Neural cell (in vitro differentiated cells): Measurements from ENCODE around the gene HYCC1. TPM values are rescaled to one million over a fixed set of nuclear protein-coding genes. Genes with fewer than 3 reads are reported as not detected.

Experiments used
- H2AFZ ChIP-seq: fragments of 200-600, 300-800 bp; sonication (generic), shearing (Covaris generic); 2 replicates; pipeline ENCODE4 v1.6.0; 2014; ENCODE audit warnings: low read depth, mild to moderate bottlenecking, antibody characterized with exemption, low read length, moderate library complexity
- H3F3A ChIP-seq: fragments of 200-600 bp; shearing (Covaris generic); 2 replicates; pipeline ENCODE4 v1.6.1; 2016; ENCODE audit warnings: mild to moderate bottlenecking, moderate library complexity, mixed read lengths, antibody characterized with exemption, low read length; ENCODE audit not compliant: insufficient read depth, poor library complexity, severe bottlenecking
- H3K27ac ChIP-seq: fragments of 200-600, 300-800 bp; sonication (generic), shearing (Covaris generic); 2 replicates; pipeline ENCODE4 v1.5.1; 2014; ENCODE audit warnings: mild to moderate bottlenecking, low read length, moderate library complexity
- H3K27me3 ChIP-seq: fragments of 300-800, 200-600 bp; sonication (generic), shearing (Covaris generic); 2 replicates; pipeline ENCODE4 v1.6.0; 2014; ENCODE audit warnings: mild to moderate bottlenecking, low read depth, low read length, moderate library complexity; ENCODE audit not compliant: insufficient read depth
- H3K36me3 ChIP-seq: fragments of 300-800, 200-600 bp; sonication (generic), shearing (Covaris generic); 2 replicates; pipeline ENCODE4 v1.5.1; 2014; ENCODE audit warnings: mild to moderate bottlenecking, antibody characterized with exemption, low read length, moderate library complexity; ENCODE audit not compliant: insufficient read depth
- H3K4me2 ChIP-seq: fragments of 300-800, 200-600 bp; sonication (generic), shearing (Covaris generic); 2 replicates; pipeline ENCODE4 v1.6.0; 2014; ENCODE audit warnings: mild to moderate bottlenecking, low read length
- H3K4me3 ChIP-seq: fragments of 300-800, 200-600 bp; sonication (generic), shearing (Covaris generic); 2 replicates; pipeline ENCODE4 v1.5.1; 2014; ENCODE audit warnings: mild to moderate bottlenecking, low read length, moderate library complexity
- H3K79me2 ChIP-seq: fragments of 200-600 bp; shearing (Covaris generic); replicated peaks from 2 replicates; pipeline ENCODE4 v1.6.0; 2014; ENCODE audit warnings: mild to moderate bottlenecking, low read length, moderate library complexity; ENCODE audit not compliant: insufficient read depth
- H3K9ac ChIP-seq: fragments of 300-800, 200-600 bp; sonication (generic), shearing (Covaris generic); 2 replicates; pipeline ENCODE4 v1.6.1; 2016; ENCODE audit warnings: mild to moderate bottlenecking, low read length, mixed read lengths
- H3K9me2 ChIP-seq: fragments of 200-600 bp; shearing (Covaris generic); 2 replicates; pipeline ENCODE4 v1.6.1; 2016; ENCODE audit warnings: mild to moderate bottlenecking, low read length, mixed read lengths; ENCODE audit not compliant: insufficient read depth
- H3K9me3 ChIP-seq: fragments of 200-600, 300-800 bp; sonication (generic), shearing (Covaris generic); 2 replicates; pipeline ENCODE4 v1.6.1; 2016; ENCODE audit warnings: mild to moderate bottlenecking, mixed run types, low read length, moderate library complexity, mixed read lengths
- H4K20me1 ChIP-seq: fragments of 200-600 bp; shearing (Covaris generic); 2 replicates; pipeline ENCODE4 v1.6.1; 2016; ENCODE audit warnings: mild to moderate bottlenecking, mixed run types; ENCODE audit not compliant: insufficient read depth
- EP300 ChIP-seq: fragments of 450-650 bp; conservative IDR thresholded peaks from 2 replicates; pipeline ENCODE4 v1.6.1; 2014; ENCODE audit warnings: antibody characterized with exemption, mild to moderate bottlenecking, moderate library complexity; ENCODE audit not compliant: poor library complexity, severe bottlenecking
- EZH2 ChIP-seq: fragments of 200-600, 300-800 bp; shearing (Covaris generic), sonication (generic); IDR thresholded peaks from 2 replicates; pipeline ENCODE4 v1.6.1; 2014; ENCODE audit warnings: antibody characterized with exemption, low read length, borderline replicate concordance, mild to moderate bottlenecking; ENCODE audit not compliant: insufficient read depth, poor library complexity, severe bottlenecking
- MXI1 ChIP-seq: fragments of 450-650 bp; conservative IDR thresholded peaks from 2 replicates; pipeline ENCODE4 v1.6.1; 2014; ENCODE audit warnings: antibody characterized with exemption, mild to moderate bottlenecking; ENCODE audit not compliant: poor library complexity, severe bottlenecking
- POLR2AphosphoS5 ChIP-seq: IDR thresholded peaks from 2 replicates; pipeline ENCODE4 v1.6.1; 2012
- RAD21 ChIP-seq: fragments of 450-650 bp; conservative IDR thresholded peaks from 2 replicates; pipeline ENCODE4 v1.6.1; 2014; ENCODE audit warnings: antibody characterized with exemption, mild to moderate bottlenecking, moderate library complexity
- REST ChIP-seq: IDR thresholded peaks from 2 replicates; pipeline ENCODE4 v1.6.1; 2012; ENCODE audit warnings: borderline replicate concordance
- SMC3 ChIP-seq: fragments of 450-650 bp; conservative IDR thresholded peaks from 2 replicates; pipeline ENCODE4 v1.6.1; 2014; ENCODE audit warnings: antibody characterized with exemption, mild to moderate bottlenecking, moderate library complexity; ENCODE audit not compliant: poor library complexity
- TAF1 ChIP-seq: IDR thresholded peaks from 2 replicates; pipeline ENCODE4 v1.6.1; 2012; ENCODE audit warnings: low read depth
- polyA plus RNA-seq: library from polyadenylated mRNA; depleted of rRNA; stranded (reverse); fragments of >200 nt; gene quantifications from 2 replicates; pipeline ENCODE4 v1.2.3, GENCODE V29; 2014
- TF ChIP-seq, protein P1 (sequence below): fragments of 450-650 bp; IDR thresholded peaks from 2 replicates; pipeline ENCODE4 v1.5.1; 2014; ENCODE audit warnings: antibody characterized with exemption, mild to moderate bottlenecking, moderate library complexity; ENCODE audit not compliant: poor library complexity, severe bottlenecking

The HYCC1 gene
- polyA plus RNA-seq, 1 donor from 2014 or later = 12.3 TPM

GRCh38 chr7:23061327-23061726 is 47.4 kb upstream of the HYCC1 start:
- Histone ChIP-seq H3K27ac (no peak overlapping the region), H3K9ac (no peak overlapping the region), H3F3A (no peaks in the 10 kb centered on the region), H3K79me2 (no peaks in the 10 kb centered on the region), H2AFZ (no peak overlapping the region), H3K36me3 (no peaks in the 10 kb centered on the region), H3K9me2 (no peaks in the 10 kb centered on the region), H3K9me3 (no peaks in the 10 kb centered on the region), H3K27me3 (no peaks in the 10 kb centered on the region), H3K4me2 (no peak overlapping the region), H4K20me1 (no peaks in the 10 kb centered on the region), H3K4me3 (no peak overlapping the region)
- TF ChIP-seq EP300 = no peak
- TF ChIP-seq RAD21 = no peak
- no peak for TF ChIP-seq TAF1

DNA sequence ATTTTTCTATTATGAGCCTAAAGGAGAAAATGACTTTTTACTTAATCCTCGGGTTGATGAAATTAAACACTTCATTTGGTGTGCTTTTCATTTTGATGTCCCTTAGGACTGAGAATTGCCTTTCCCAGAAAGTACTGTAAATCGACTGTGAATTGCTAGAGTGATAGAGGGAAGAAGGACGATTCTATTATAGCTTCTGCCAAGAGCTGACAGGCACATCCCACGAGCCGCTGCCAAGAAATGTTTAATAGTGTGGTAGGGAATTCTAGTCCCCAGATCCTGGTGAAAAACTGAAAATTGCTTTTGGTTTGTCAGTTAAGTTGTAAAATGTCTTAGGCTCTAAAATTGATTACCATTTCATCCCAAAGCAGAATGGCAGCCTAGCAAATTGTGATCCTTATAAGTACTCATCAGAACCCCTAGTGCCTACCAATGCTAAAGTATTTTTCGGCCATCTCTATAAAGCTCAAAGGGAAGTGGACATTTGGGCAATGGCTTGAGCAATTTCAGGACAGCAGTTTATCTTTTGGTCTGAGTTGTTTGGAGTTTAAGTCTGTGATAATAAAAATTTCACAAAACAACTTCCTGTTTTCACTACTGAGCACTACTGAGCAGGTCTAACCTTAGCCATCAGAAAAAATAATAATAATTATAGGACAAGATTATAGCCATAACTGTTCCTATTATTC is 44.6 kb upstream of the HYCC1 start:
- Histone ChIP-seq H3K9me3 (no peaks in the 10 kb centered on the region), H3F3A (no peaks in the 10 kb centered on the region), H3K4me3 (peak overlapping the region; percentile 21), H3K27me3 (no peaks in the 10 kb centered on the region), H2AFZ (no peak overlapping the region), H3K9me2 (no peaks in the 10 kb centered on the region), H3K9ac (no peak overlapping the region), H3K79me2 (no peaks in the 10 kb centered on the region), H3K27ac (no peak overlapping the region), H4K20me1 (no peaks in the 10 kb centered on the region), H3K4me2 (no peak overlapping the region), H3K36me3 (no peaks in the 10 kb centered on the region)
- TF ChIP-seq EP300 (peak; percentile 60), REST (peak; percentile 88), TAF1 (no peak), RAD21 (no peak), POLR2AphosphoS5 (peak; percentile 15), SMC3 (no peak), EZH2 (no peak), MXI1 (no peak)
- TF ChIP-seq, protein P1, sequence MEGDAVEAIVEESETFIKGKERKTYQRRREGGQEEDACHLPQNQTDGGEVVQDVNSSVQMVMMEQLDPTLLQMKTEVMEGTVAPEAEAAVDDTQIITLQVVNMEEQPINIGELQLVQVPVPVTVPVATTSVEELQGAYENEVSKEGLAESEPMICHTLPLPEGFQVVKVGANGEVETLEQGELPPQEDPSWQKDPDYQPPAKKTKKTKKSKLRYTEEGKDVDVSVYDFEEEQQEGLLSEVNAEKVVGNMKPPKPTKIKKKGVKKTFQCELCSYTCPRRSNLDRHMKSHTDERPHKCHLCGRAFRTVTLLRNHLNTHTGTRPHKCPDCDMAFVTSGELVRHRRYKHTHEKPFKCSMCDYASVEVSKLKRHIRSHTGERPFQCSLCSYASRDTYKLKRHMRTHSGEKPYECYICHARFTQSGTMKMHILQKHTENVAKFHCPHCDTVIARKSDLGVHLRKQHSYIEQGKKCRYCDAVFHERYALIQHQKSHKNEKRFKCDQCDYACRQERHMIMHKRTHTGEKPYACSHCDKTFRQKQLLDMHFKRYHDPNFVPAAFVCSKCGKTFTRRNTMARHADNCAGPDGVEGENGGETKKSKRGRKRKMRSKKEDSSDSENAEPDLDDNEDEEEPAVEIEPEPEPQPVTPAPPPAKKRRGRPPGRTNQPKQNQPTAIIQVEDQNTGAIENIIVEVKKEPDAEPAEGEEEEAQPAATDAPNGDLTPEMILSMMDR = no peak
